ENCODE results near the gene CST9. TPM values are rescaled to one million over a fixed set of nuclear protein-coding genes. Genes with fewer than 3 reads are reported as not detected.

Gene CST9
- total and polyA plus RNA-seq, 2 of the 13 experiments (the other 11 are each of a cell fraction or from before 2014, with no cell fraction given) = 0.07 TPM; not detected in 1

- 60% methylated on average over 3 of the region's 3 CpGs for WGBS (ENCODE audit: low lambda C conversion rate)
- H3K4me1 ChIP-seq (ENCODE audit: insufficient read depth, low read length) = peaks cover 79% of the 10 kb centered on the region
- no peak for DNase-seq (ENCODE audit: low spot score)
- H3K27ac ChIP-seq (ENCODE audit: extremely low read length, insufficient read depth, low read length) = no peak overlapping the region
- H3K9ac ChIP-seq (ENCODE audit: insufficient read depth, low read depth, low read length) = no peak overlapping the region
- no TSS peak for BruUV-seq (replicated peaks)
- no peak overlapping the region for H3K4me2 ChIP-seq (ENCODE audit: low read depth, low read length)
- FAIRE-seq = no peak
- H3K9me3 ChIP-seq (ENCODE audit: low read length) = no peaks in the 10 kb centered on the region
- ATAC-seq = no peak
- H3K79me2 ChIP-seq (ENCODE audit: insufficient read depth, low read length) = no peaks in the 10 kb centered on the region
- CTCF ChIA-PET (ENCODE audit: low intra/inter-chr PET ratio, low total read pairs) = no interaction called here
- H3K36me3 ChIP-seq (replicated peaks in 1 of 2; ENCODE audit: control insufficient read depth in 1 of 2, insufficient read depth in 2 of 2, low read length in 2 of 2) = no peaks in the 10 kb centered on the region; a peak in 1 of 5 replicates
- H3K27me3 ChIP-seq (ENCODE audit: control insufficient read depth in 1 of 2, insufficient read depth in 2 of 2, low read length in 2 of 2) = no peaks in the 10 kb centered on the region
- in situ Hi-C loops (cut with HindIII; ENCODE audit: extremely low pct_ligation_motif_present, low pct_unique_long_range_greater_than_20kb) = no loop called here
- intact Hi-C loops (cut with micrococcal nuclease; ENCODE audit: unreplicated experiment) = loop anchor here (5.0 kb wide), 1 partner anchor 35 kb away; no protein-coding TSS in a partner anchor
- H2AFZ ChIP-seq (ENCODE audit: low read length) = no peak overlapping the region
- no peak overlapping the region for H3K4me3 ChIP-seq (replicated peaks in 1 of 3; ENCODE audit: insufficient read depth in 1 of 3, low read depth in 2 of 3, low read length in 3 of 3)
- POLR2A ChIA-PET = interaction anchor here (1.2 to 18.0 kb wide), 6 partner anchors 12 to 191 kb away, joined by 3 to 543 read pairs (median 28); partner anchors contain the start of gene CST3
- no peak for TF ChIP-seq PCBP1 (IDR thresholded peaks at IDR 0.05; ENCODE audit: borderline replicate concordance, low read depth, low read length)
- no peak for TF ChIP-seq CSRNP2 (CRISPR knock-in tag; conservative IDR thresholded peaks at IDR 0.05; ENCODE audit: low read depth)
- H4K20me1 ChIP-seq (ENCODE audit: insufficient read depth, low read length) = no peaks in the 10 kb centered on the region
Measured at GRCh38 chr20:23627501-23627900, 21.8 kb upstream of the CST9 start.

- no TSS peak for BruUV-seq (replicated peaks)
- H3K36me3 ChIP-seq (replicated peaks in 1 of 2; ENCODE audit: control insufficient read depth in 1 of 2, insufficient read depth in 2 of 2, low read length in 2 of 2) = no peaks in the 10 kb centered on the region
- no peak overlapping the region for H3K4me3 ChIP-seq (replicated peaks in 1 of 3; ENCODE audit: insufficient read depth in 1 of 3, low read depth in 2 of 3, low read length in 3 of 3)
- no peaks in the 10 kb centered on the region for H3K9me3 ChIP-seq (ENCODE audit: low read length)
- in situ Hi-C loops (cut with HindIII; ENCODE audit: extremely low pct_ligation_motif_present, low pct_unique_long_range_greater_than_20kb) (no loop called here), intact Hi-C loops (cut with micrococcal nuclease; ENCODE audit: unreplicated experiment) (loop anchor here (5.0 kb wide), 1 partner anchor 36 kb away; no protein-coding TSS in a partner anchor)
- POLR2A ChIA-PET = interaction anchor here (1.1 to 2.6 kb wide), 5 partner anchors 13 to 41 kb away, joined by 6 to 17 read pairs (median 7); no protein-coding TSS in a partner anchor
- no peaks in the 10 kb centered on the region for H3K27me3 ChIP-seq (ENCODE audit: control insufficient read depth in 1 of 2, insufficient read depth in 2 of 2, low read length in 2 of 2)
- 81% methylated on average over 4 of the region's 4 CpGs for WGBS (ENCODE audit: low lambda C conversion rate)
- H3K4me1 ChIP-seq (ENCODE audit: insufficient read depth, low read length) = peaks cover 78% of the 10 kb centered on the region
- no peak overlapping the region for H2AFZ ChIP-seq (ENCODE audit: low read length)
- CTCF ChIA-PET (ENCODE audit: low intra/inter-chr PET ratio, low total read pairs) = no interaction called here
- no peak for TF ChIP-seq ZNF569 (CRISPR knock-in tag; IDR thresholded peaks at IDR 0.05; ENCODE audit: borderline replicate concordance)
- no peak for TF ChIP-seq ZFY (CRISPR knock-in tag; IDR thresholded peaks at IDR 0.05)
- 0 out of 2 replicates have a peak, but pooled peaks have one; percentile 27 for TF ChIP-seq ZNF556 (CRISPR knock-in tag; IDR thresholded peaks at IDR 0.05; ENCODE audit: borderline replicate concordance)
- peak in 1 of 2 experiments; percentile 27; a peak in 1 of 4 replicates for TF ChIP-seq POLR2A (IDR thresholded peaks at IDR 0.05; ENCODE audit: insufficient read depth in 1 of 2, low read depth in 2 of 2, low read length in 2 of 2)
- no peak overlapping the region for H3K4me2 ChIP-seq (ENCODE audit: low read depth, low read length)
- ATAC-seq (no peak), DNase-seq (ENCODE audit: low spot score) (no peak), FAIRE-seq (no peak)
- H3K27ac ChIP-seq (ENCODE audit: extremely low read length, insufficient read depth, low read length) = no peak overlapping the region
- no peak overlapping the region for H3K9ac ChIP-seq (ENCODE audit: insufficient read depth, low read depth, low read length)
- H4K20me1 ChIP-seq (ENCODE audit: insufficient read depth, low read length) = no peaks in the 10 kb centered on the region
- no peaks in the 10 kb centered on the region for H3K79me2 ChIP-seq (ENCODE audit: insufficient read depth, low read length)
Measured at GRCh38 chr20:23626040-23626620, 20.4 kb upstream of the CST9 start.

All from HepG2 (cell line).